GM20431 (cell line): ENCODE data around the gene ISL1.

ENCODE experiments used
- in situ Hi-C: fragments of 300-500 bp; cut with MseI, MboI; formaldehyde crosslinking; loops from one replicate; pipeline ENCODE4 v1.15.0; 2020; ENCODE audit warnings: low sequenced_read_pairs; ENCODE audit not compliant: unreplicated experiment

The ISL1 gene

GRCh38 chr5:51386916-51387883, 4.0 kb downstream of the ISL1 start:
- in situ Hi-C loops: no loop called here

GRCh38 chr5:51387884-51388275, 4.6 kb downstream of the ISL1 start:
- in situ Hi-C loops: no loop called here

GRCh38 chr5:51388488-51389287, 5.4 kb downstream of the ISL1 start:
- in situ Hi-C loops: no loop called here

GRCh38 chr5:51389288-51389576, 6.0 kb downstream of the ISL1 start:
- in situ Hi-C loops: no loop called here

GRCh38 chr5:51389577-51390463, 6.6 kb downstream of the ISL1 start:
- in situ Hi-C loops: no loop called here

GRCh38 chr5:51391175-51391574, 7.9 kb downstream of the ISL1 start:
- in situ Hi-C loops: no loop called here

- in situ Hi-C loops: no loop called here
Observed at GRCh38 chr5:51392689-51393199, 9.5 kb downstream of the ISL1 start.

GRCh38 chr5:51394609-51395008, 11.4 kb downstream of the ISL1 start:
- in situ Hi-C loops: no loop called here

- in situ Hi-C loops: no loop called here
Observed at GRCh38 chr5:51395245-51395644, 12.0 kb downstream of the ISL1 start.

GRCh38 chr5:51395666-51396356, 12.6 kb downstream of the ISL1 start:
- in situ Hi-C loops: no loop called here

GRCh38 chr5:51396797-51397196, 13.5 kb downstream of the ISL1 start:
- in situ Hi-C loops: no loop called here

- in situ Hi-C loops: no loop called here
Observed at GRCh38 chr5:51397996-51398395, 14.7 kb downstream of the ISL1 start.

GRCh38 chr5:51398875-51399642, 15.8 kb downstream of the ISL1 start:
- in situ Hi-C loops: no loop called here

GRCh38 chr5:51399643-51400006, 16.4 kb downstream of the ISL1 start:
- in situ Hi-C loops: no loop called here

GRCh38 chr5:51404255-51404654, 21.0 kb downstream of the ISL1 start:
- in situ Hi-C loops: no loop called here

GRCh38 chr5:51411921-51412325, 28.7 kb downstream of the ISL1 start:
- in situ Hi-C loops: no loop called here

GRCh38 chr5:51414516-51414915, 31.3 kb downstream of the ISL1 start:
- in situ Hi-C loops: no loop called here

GRCh38 chr5:51416149-51416548, 32.9 kb downstream of the ISL1 start:
- in situ Hi-C loops: no loop called here
